Measurements from ENCODE around the gene SEH1L.

DNA sequence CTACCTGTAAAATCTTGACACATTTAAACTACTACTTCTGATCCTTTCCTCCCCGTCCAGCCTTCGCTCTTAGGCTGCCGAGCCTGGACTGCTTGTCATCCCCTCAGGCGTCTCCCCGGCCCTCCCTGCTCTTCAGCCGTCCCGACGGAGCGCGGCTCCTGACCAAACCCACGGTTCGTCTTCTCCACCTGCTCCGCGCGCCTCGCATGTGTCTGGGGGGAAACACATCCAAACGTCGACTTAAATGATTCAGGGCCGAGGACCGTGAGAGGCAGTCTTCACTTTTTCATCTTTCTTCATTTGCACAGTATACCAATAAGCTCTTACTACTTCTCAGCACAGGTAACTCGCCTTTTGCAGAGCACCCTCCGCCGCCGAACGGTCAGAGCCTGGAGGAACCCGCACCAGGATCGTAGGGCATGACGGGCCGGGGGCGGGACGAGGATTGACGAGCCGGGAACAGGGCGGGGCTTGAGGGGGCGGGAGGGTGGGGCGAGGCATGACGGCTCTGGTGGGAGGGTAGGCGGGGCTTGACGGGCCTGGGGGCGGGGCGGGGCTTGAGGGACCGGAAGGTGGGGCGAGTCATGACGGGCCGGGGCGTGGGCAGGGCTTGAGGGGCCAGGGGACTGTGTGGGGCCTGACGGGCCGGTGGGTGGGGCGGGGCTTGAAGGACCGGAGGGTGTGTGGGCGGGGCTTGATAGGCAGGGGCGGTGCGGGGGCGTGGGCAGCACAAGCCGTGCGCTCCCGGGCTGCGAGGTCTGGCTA is at the start of gene SEH1L:
- TF ChIP-seq, protein P1, sequence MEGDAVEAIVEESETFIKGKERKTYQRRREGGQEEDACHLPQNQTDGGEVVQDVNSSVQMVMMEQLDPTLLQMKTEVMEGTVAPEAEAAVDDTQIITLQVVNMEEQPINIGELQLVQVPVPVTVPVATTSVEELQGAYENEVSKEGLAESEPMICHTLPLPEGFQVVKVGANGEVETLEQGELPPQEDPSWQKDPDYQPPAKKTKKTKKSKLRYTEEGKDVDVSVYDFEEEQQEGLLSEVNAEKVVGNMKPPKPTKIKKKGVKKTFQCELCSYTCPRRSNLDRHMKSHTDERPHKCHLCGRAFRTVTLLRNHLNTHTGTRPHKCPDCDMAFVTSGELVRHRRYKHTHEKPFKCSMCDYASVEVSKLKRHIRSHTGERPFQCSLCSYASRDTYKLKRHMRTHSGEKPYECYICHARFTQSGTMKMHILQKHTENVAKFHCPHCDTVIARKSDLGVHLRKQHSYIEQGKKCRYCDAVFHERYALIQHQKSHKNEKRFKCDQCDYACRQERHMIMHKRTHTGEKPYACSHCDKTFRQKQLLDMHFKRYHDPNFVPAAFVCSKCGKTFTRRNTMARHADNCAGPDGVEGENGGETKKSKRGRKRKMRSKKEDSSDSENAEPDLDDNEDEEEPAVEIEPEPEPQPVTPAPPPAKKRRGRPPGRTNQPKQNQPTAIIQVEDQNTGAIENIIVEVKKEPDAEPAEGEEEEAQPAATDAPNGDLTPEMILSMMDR (IDR thresholded peaks at IDR 0.05; ENCODE audit: borderline replicate concordance, extremely low read depth, low read length, poor library complexity, severe bottlenecking), result no peak
- TF ChIP-seq EZH2 (IDR thresholded peaks at IDR 0.05; ENCODE audit: borderline replicate concordance, low read depth, low read length, severe bottlenecking), result no peak
